K562 (cell line): ENCODE measurements around the gene RNASEH2A. TPM values are rescaled to one million over a fixed set of nuclear protein-coding genes. Genes with fewer than 3 reads are reported as not detected.
A peak's percentile ranks its signal among the peaks of the same experiment; 100 is the strongest.

Experiments
- ATF1 ChIP-seq, 2 experiments: fragments of 450-650 bp in 1 of 2; IDR thresholded peaks; 2 replicates each; pipeline ENCODE4 v1.6.1; 2016; ENCODE audit warnings: missing compliant biosample characterization in 1 of 2, missing genetic modification characterization in 1 of 2
- CBFA2T3 ChIP-seq: fragments of 450-650 bp; IDR thresholded peaks from 2 replicates; pipeline ENCODE4 v1.6.1; 2017
- CBFB ChIP-seq: sonication (generic); formaldehyde crosslinking; IDR thresholded peaks from 2 replicates; pipeline ENCODE4 v1.4.0; 2020; ENCODE audit warnings: mild to moderate bottlenecking, missing genetic modification reagents
- DIDO1 ChIP-seq: fragments of 450-650 bp; IDR thresholded peaks from 2 replicates; pipeline ENCODE4 v1.6.1; 2016; ENCODE audit warnings: low read depth, missing biosample characterization, missing genetic modification characterization
- KDM4B ChIP-seq, 2 experiments: fragments of 450-650 bp in 1 of 2; sonication (generic) in 1 of 2; IDR thresholded peaks; 2 replicates each; pipeline ENCODE4 v1.6.1; 2016 to 2017; ENCODE audit warnings: borderline replicate concordance in 2 of 2, antibody characterized with exemption in 1 of 2, low read depth in 1 of 2, mild to moderate bottlenecking in 1 of 2
- NFIC ChIP-seq: fragments of 450-650 bp; IDR thresholded peaks from 2 replicates; pipeline ENCODE4 v1.6.1; 2017; ENCODE audit warnings: mild to moderate bottlenecking, inconsistent platforms
- PTRF ChIP-seq: fragments of 450-650 bp; IDR thresholded peaks from 2 replicates; pipeline ENCODE4 v1.6.1; 2016; ENCODE audit warnings: mild to moderate bottlenecking, missing genetic modification characterization, missing compliant biosample characterization
- SMARCB1 ChIP-seq: IDR thresholded peaks from 2 replicates; pipeline ENCODE4 v1.6.1; 2011; ENCODE audit warnings: improper control_type of control experiment, low read depth; ENCODE audit not compliant: insufficient read length
- SNIP1 ChIP-seq: fragments of 450-650 bp; IDR thresholded peaks from 2 replicates; pipeline ENCODE4 v1.7.1; 2017; ENCODE audit warnings: low read depth, mild to moderate bottlenecking
- TSC22D4 ChIP-seq: fragments of 450-650 bp; IDR thresholded peaks from 2 replicates; pipeline ENCODE4 v1.6.1; 2016; ENCODE audit warnings: missing genetic modification characterization, missing biosample characterization, control low read depth
- ZC3H4 ChIP-seq: sonication (generic); formaldehyde crosslinking; IDR thresholded peaks from 2 replicates; pipeline ENCODE4 v1.9.0; 2021; ENCODE audit warnings: missing genetic modification reagents, borderline replicate concordance
- ZNF347 ChIP-seq: fragments of 450-650 bp; formaldehyde crosslinking; IDR thresholded peaks from 2 replicates; pipeline ENCODE4 v1.4.0; 2020; ENCODE audit warnings: low read depth, mild to moderate bottlenecking, moderate library complexity
- ZNF445 ChIP-seq: fragments of 250-450 bp; sonication (Bioruptor Pico); IDR thresholded peaks from 2 replicates; pipeline ENCODE4 v1.4.0; 2020; ENCODE audit warnings: low read depth, mild to moderate bottlenecking, moderate library complexity
- ZSCAN29 ChIP-seq: fragments of 450-650 bp; IDR thresholded peaks from 2 replicates; pipeline ENCODE4 v1.6.1; 2017
- polyA plus RNA-seq, 8 experiments: library from polyadenylated mRNA; depleted of rRNA in 4 of 8; stranded (reverse) in 5 of 8; unstranded in 3 of 8; fragments of >200 nt; fragmentation: Nextera tagmentation in 2 of 8; fragmentation: Illumina TruSeq in 1 of 8; extraction: Ambion mirVana in 2 of 8; extraction: Trizol in 1 of 8; gene quantifications; 2 replicates each; pipeline versions ENCODE4 v1.2.1 to v1.2.3, GENCODE V29; 2011 to 2014; ENCODE audit warnings: inconsistent platforms in 1 of 8, missing spikeins in 1 of 8
- total RNA-seq, 7 experiments: library from RNA; depleted of rRNA in 6 of 7; stranded (reverse); fragments of >200 nt in 6 of 7; fragmentation: Illumina TruSeq in 2 of 7; extraction: Trizol in 2 of 7; gene quantifications; 2 replicates each; pipeline versions ENCODE4 v1.2.1 to v1.2.3, GENCODE V29; 2011 to 2021; ENCODE audit warnings: low replicate concordance in 1 of 7
- TF ChIP-seq, protein P1 (sequence below): fragments of 250-450 bp; sonication (Bioruptor Pico); IDR thresholded peaks from 2 replicates; pipeline ENCODE4 v1.8.0; 2021; ENCODE audit warnings: mild to moderate bottlenecking, moderate library complexity
- TF ChIP-seq, protein P2 (sequence below): fragments of 200-600 bp; sonication (generic); IDR thresholded peaks from one replicate; pipeline ENCODE4 v1.6.1; 2012; ENCODE audit warnings: mild to moderate bottlenecking, low read depth, low read length, inconsistent platforms

Gene RNASEH2A
- total and polyA plus RNA-seq, 9 of the 15 experiments (the other 6 are each of a cell fraction or from before 2014, with no cell fraction given) = 22.3 to 78.0 (median 61.7) TPM

DNA sequence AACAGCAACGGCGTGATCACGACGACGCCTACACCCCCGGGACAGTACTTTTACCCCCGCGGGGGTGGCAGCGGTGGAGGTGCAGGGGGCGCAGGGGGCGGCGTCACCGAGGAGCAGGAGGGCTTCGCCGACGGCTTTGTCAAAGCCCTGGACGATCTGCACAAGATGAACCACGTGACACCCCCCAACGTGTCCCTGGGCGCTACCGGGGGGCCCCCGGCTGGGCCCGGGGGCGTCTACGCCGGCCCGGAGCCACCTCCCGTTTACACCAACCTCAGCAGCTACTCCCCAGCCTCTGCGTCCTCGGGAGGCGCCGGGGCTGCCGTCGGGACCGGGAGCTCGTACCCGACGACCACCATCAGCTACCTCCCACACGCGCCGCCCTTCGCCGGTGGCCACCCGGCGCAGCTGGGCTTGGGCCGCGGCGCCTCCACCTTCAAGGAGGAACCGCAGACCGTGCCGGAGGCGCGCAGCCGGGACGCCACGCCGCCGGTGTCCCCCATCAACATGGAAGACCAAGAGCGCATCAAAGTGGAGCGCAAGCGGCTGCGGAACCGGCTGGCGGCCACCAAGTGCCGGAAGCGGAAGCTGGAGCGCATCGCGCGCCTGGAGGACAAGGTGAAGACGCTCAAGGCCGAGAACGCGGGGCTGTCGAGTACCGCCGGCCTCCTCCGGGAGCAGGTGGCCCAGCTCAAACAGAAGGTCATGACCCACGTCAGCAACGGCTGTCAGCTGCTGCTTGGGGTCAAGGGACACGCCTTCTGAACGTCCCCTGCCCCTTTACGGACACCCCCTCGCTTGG lies 14.1 kb upstream of the RNASEH2A start (continued):
- TF ChIP-seq ZSCAN29 (peak; percentile 81; the same call in 1 of the 2 replicates), ZC3H4 (CRISPR knock-in tag) (no peak; the same call in 1 of the 2 replicates), CBFA2T3 (peak; percentile 42), ZNF347 (CRISPR knock-in tag) (no peak), NFIC (0 out of 2 replicates have a peak, but pooled peaks have one; percentile 20), SMARCB1 (no peak), PTRF (tag) (no peak), DIDO1 (tag) (no peak), TSC22D4 (tag) (no peak), CBFB (CRISPR knock-in tag) (no peak), SNIP1 (no peak), ZNF445 (CRISPR knock-in tag) (no peak), ATF1 (CRISPR knock-in tag; IDR thresholded peaks at IDR 0.05) (no peak), ATF1 (tag; IDR thresholded peaks at IDR 0.05) (peak; percentile 55), KDM4B (IDR thresholded peaks at IDR 0.05; ENCODE audit: borderline replicate concordance in 2 of 2, low read depth in 1 of 2) (peak in 1 of 2 experiments; percentile 43; a peak in 1 of 4 replicates)
- TF ChIP-seq, protein P1, sequence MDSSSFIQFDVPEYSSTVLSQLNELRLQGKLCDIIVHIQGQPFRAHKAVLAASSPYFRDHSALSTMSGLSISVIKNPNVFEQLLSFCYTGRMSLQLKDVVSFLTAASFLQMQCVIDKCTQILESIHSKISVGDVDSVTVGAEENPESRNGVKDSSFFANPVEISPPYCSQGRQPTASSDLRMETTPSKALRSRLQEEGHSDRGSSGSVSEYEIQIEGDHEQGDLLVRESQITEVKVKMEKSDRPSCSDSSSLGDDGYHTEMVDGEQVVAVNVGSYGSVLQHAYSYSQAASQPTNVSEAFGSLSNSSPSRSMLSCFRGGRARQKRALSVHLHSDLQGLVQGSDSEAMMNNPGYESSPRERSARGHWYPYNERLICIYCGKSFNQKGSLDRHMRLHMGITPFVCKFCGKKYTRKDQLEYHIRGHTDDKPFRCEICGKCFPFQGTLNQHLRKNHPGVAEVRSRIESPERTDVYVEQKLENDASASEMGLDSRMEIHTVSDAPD (CRISPR knock-in tag) = no peak
- TF ChIP-seq, protein P2, sequence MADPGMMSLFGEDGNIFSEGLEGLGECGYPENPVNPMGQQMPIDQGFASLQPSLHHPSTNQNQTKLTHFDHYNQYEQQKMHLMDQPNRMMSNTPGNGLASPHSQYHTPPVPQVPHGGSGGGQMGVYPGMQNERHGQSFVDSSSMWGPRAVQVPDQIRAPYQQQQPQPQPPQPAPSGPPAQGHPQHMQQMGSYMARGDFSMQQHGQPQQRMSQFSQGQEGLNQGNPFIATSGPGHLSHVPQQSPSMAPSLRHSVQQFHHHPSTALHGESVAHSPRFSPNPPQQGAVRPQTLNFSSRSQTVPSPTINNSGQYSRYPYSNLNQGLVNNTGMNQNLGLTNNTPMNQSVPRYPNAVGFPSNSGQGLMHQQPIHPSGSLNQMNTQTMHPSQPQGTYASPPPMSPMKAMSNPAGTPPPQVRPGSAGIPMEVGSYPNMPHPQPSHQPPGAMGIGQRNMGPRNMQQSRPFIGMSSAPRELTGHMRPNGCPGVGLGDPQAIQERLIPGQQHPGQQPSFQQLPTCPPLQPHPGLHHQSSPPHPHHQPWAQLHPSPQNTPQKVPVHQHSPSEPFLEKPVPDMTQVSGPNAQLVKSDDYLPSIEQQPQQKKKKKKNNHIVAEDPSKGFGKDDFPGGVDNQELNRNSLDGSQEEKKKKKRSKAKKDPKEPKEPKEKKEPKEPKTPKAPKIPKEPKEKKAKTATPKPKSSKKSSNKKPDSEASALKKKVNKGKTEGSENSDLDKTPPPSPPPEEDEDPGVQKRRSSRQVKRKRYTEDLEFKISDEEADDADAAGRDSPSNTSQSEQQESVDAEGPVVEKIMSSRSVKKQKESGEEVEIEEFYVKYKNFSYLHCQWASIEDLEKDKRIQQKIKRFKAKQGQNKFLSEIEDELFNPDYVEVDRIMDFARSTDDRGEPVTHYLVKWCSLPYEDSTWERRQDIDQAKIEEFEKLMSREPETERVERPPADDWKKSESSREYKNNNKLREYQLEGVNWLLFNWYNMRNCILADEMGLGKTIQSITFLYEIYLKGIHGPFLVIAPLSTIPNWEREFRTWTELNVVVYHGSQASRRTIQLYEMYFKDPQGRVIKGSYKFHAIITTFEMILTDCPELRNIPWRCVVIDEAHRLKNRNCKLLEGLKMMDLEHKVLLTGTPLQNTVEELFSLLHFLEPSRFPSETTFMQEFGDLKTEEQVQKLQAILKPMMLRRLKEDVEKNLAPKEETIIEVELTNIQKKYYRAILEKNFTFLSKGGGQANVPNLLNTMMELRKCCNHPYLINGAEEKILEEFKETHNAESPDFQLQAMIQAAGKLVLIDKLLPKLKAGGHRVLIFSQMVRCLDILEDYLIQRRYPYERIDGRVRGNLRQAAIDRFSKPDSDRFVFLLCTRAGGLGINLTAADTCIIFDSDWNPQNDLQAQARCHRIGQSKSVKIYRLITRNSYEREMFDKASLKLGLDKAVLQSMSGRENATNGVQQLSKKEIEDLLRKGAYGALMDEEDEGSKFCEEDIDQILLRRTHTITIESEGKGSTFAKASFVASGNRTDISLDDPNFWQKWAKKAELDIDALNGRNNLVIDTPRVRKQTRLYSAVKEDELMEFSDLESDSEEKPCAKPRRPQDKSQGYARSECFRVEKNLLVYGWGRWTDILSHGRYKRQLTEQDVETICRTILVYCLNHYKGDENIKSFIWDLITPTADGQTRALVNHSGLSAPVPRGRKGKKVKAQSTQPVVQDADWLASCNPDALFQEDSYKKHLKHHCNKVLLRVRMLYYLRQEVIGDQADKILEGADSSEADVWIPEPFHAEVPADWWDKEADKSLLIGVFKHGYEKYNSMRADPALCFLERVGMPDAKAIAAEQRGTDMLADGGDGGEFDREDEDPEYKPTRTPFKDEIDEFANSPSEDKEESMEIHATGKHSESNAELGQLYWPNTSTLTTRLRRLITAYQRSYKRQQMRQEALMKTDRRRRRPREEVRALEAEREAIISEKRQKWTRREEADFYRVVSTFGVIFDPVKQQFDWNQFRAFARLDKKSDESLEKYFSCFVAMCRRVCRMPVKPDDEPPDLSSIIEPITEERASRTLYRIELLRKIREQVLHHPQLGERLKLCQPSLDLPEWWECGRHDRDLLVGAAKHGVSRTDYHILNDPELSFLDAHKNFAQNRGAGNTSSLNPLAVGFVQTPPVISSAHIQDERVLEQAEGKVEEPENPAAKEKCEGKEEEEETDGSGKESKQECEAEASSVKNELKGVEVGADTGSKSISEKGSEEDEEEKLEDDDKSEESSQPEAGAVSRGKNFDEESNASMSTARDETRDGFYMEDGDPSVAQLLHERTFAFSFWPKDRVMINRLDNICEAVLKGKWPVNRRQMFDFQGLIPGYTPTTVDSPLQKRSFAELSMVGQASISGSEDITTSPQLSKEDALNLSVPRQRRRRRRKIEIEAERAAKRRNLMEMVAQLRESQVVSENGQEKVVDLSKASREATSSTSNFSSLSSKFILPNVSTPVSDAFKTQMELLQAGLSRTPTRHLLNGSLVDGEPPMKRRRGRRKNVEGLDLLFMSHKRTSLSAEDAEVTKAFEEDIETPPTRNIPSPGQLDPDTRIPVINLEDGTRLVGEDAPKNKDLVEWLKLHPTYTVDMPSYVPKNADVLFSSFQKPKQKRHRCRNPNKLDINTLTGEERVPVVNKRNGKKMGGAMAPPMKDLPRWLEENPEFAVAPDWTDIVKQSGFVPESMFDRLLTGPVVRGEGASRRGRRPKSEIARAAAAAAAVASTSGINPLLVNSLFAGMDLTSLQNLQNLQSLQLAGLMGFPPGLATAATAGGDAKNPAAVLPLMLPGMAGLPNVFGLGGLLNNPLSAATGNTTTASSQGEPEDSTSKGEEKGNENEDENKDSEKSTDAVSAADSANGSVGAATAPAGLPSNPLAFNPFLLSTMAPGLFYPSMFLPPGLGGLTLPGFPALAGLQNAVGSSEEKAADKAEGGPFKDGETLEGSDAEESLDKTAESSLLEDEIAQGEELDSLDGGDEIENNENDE = no peak
